GM23338 (cell line): ENCODE data around the gene PPM1H.

Experiments used
- CREB1 ChIP-seq: fragments of 250-450 bp; sonication (Bioruptor Pico); IDR thresholded peaks from 2 replicates; pipeline ENCODE4 v1.5.0; 2020; ENCODE audit warnings: low read depth, mild to moderate bottlenecking, moderate library complexity
- CTCF ChIP-seq, 2 experiments: fragments of 200-600 bp in 1 of 2; sonication (generic) in 1 of 2; conservative IDR thresholded peaks; 2 replicates each; pipeline versions ENCODE4 v1.5.1 to v1.6.1; 2016 to 2017; ENCODE audit warnings: antibody characterized with exemption in 2 of 2, low read depth in 2 of 2, mild to moderate bottlenecking in 2 of 2, moderate library complexity in 1 of 2
- ETS1 ChIP-seq: IDR thresholded peaks from 2 replicates; pipeline ENCODE4 v1.6.1; 2016; ENCODE audit warnings: antibody characterized with exemption
- EZH2 ChIP-seq: fragments of 200-600 bp; sonication (generic); IDR thresholded peaks from one replicate; pipeline ENCODE4 v1.8.0; 2017; ENCODE audit warnings: antibody characterized with exemption, mild to moderate bottlenecking, low read depth; ENCODE audit not compliant: unreplicated experiment
- EZH2phosphoT487 ChIP-seq: fragments of 200-600 bp; sonication (generic); IDR thresholded peaks from one replicate; pipeline ENCODE4 v1.8.1; 2018; ENCODE audit warnings: antibody characterized with exemption; ENCODE audit not compliant: unreplicated experiment
- JUNB ChIP-seq: IDR thresholded peaks from one replicate; pipeline ENCODE4 v1.6.1; 2016; ENCODE audit warnings: antibody characterized with exemption; ENCODE audit not compliant: unreplicated experiment
- NANOG ChIP-seq: IDR thresholded peaks from 2 replicates; pipeline ENCODE4 v1.6.1; 2016; ENCODE audit warnings: antibody characterized with exemption, borderline replicate concordance
- POLR2AphosphoS5 ChIP-seq: IDR thresholded peaks from 2 replicates; pipeline ENCODE4 v1.6.1; 2016; ENCODE audit warnings: antibody characterized with exemption, low read depth
- STAT1 ChIP-seq: IDR thresholded peaks from one replicate; pipeline ENCODE4 v1.6.1; 2016; ENCODE audit warnings: antibody characterized with exemption; ENCODE audit not compliant: unreplicated experiment
- ZNF114 ChIP-seq: fragments of 250-450 bp; sonication (Bioruptor Pico); IDR thresholded peaks from 2 replicates; pipeline ENCODE4 v1.5.0; 2020; ENCODE audit warnings: mild to moderate bottlenecking, moderate library complexity
- ZNF331 ChIP-seq: fragments of 250-450 bp; sonication (Bioruptor Pico); IDR thresholded peaks from 2 replicates; pipeline ENCODE4 v1.5.0; 2020; ENCODE audit warnings: low read depth, mild to moderate bottlenecking, moderate library complexity
- ZNF462 ChIP-seq: fragments of 250-450 bp; sonication (Bioruptor Pico); IDR thresholded peaks from 2 replicates; pipeline ENCODE4 v1.5.0; 2020; ENCODE audit warnings: mild to moderate bottlenecking, moderate library complexity
- TF ChIP-seq, protein P1 (sequence below): IDR thresholded peaks from one replicate; pipeline ENCODE4 v1.6.1; 2018; ENCODE audit warnings: antibody characterized with exemption; ENCODE audit not compliant: unreplicated experiment

DNA sequence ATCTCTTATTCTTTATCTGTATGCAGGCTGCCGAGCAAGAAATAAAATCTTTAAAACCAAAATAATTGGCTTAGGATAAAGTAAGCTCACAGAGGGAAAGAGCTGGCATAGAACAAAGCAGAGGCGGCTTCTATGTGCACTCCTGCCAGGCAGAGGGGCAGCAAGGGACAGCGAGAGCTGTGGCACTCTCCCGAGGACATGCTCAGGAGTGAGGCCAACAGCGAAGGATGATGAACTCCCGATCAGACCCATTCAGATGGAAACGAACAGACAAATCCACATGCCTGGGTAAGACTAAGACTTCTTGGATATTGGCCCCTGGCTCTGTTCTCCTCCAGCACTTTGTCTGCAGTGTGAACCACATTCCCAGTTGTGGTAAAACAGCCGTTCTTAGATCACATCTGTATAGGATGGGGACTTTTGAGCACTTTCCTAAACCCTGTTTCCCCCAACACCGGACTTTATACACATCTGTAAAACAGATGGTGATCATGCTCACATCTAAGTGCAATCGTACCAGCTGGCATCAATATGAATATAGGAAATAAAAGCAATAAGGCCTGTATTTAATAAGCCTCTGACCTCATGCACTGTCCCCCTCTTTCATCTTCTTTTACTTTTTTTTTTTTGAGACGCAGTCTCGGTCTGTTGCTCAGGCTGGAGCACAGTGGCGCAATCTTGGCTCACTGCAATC is 134.1 kb downstream of the PPM1H start:
- TF ChIP-seq CTCF (conservative IDR thresholded peaks at IDR 0.05; ENCODE audit: low read depth in 2 of 2) (no peak), JUNB (no peak), POLR2AphosphoS5 (no peak), ZNF331 (CRISPR knock-in tag) (no peak), EZH2phosphoT487 (no peak), EZH2 (no peak), ETS1 (no peak), CREB1 (CRISPR knock-in tag) (no peak), ZNF114 (CRISPR knock-in tag) (no peak), STAT1 (no peak), NANOG (no peak), ZNF462 (CRISPR knock-in tag) (no peak)
- TF ChIP-seq, protein P1, sequence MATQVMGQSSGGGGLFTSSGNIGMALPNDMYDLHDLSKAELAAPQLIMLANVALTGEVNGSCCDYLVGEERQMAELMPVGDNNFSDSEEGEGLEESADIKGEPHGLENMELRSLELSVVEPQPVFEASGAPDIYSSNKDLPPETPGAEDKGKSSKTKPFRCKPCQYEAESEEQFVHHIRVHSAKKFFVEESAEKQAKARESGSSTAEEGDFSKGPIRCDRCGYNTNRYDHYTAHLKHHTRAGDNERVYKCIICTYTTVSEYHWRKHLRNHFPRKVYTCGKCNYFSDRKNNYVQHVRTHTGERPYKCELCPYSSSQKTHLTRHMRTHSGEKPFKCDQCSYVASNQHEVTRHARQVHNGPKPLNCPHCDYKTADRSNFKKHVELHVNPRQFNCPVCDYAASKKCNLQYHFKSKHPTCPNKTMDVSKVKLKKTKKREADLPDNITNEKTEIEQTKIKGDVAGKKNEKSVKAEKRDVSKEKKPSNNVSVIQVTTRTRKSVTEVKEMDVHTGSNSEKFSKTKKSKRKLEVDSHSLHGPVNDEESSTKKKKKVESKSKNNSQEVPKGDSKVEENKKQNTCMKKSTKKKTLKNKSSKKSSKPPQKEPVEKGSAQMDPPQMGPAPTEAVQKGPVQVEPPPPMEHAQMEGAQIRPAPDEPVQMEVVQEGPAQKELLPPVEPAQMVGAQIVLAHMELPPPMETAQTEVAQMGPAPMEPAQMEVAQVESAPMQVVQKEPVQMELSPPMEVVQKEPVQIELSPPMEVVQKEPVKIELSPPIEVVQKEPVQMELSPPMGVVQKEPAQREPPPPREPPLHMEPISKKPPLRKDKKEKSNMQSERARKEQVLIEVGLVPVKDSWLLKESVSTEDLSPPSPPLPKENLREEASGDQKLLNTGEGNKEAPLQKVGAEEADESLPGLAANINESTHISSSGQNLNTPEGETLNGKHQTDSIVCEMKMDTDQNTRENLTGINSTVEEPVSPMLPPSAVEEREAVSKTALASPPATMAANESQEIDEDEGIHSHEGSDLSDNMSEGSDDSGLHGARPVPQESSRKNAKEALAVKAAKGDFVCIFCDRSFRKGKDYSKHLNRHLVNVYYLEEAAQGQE, result no peak
